HPDE6-E6E7 (cell line): ENCODE results near the gene MYOM3.
"Not testable (repeated sequence)": the region's sequence is repeated elsewhere in the genome, so short reads cannot be mapped to it uniquely, and the experiment has no call there.

Experiments used
- DNase-seq: peaks from one replicate; pipeline ENCODE4 v3.0.0; 2011; ENCODE audit warnings: missing footprints; ENCODE audit errors: extremely low spot score

MYOM3 gene

DNA sequence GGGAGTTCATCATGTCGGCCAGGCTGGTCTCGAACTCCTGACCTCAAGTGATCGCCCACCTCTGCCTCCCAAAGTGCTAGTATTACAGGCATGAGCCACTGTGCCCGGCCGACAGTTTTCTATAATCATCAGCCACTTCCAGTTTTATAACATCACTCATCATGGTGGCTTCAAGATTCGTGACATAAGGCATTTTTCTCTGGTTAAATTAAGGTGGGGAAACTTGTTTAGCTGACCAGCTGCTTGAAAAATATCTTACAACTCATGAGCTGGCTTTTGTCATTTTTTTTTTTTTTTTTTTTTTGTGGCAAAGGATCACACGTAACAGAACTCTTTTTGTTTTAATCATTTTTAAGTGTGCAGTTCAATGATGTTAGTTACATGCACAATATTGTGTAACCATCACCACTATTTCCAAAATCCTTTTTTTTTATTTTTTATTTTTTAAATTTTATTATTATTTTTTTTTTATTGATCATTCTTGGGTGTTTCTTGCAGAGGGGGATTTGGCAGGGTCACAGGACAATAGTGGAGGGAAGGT, 80.9 kb downstream of the MYOM3 start:
- not testable (repeated sequence) for DNase-seq

DNA sequence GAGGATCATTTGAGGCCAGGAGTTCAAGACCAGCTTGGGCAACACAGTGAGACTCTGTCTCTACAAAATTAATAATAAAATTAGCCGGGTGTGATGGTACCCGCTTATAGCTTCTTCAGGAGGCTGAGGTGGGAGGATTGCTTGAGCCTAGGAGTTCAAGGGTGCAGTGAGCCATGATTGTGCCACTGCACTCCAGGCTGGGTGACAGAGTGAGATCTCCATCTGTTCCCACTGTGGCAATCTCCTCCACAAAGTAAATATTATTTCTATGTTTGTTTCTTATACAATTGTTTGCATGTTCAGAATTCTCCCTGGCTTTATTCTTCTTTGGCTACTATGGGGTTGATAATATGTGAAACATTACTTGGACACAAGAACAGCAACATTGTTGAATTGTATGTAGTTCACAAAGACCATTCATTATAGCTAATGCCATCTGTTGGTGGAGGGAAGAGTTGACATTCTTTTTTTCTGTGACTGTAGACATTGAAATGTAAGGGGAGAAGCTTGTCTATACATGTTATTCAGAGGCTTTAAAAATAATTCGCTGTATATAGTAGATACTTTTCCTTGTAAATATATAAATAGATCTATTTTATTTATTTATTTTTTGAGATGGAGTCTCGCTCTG, 84.0 kb downstream of the MYOM3 start:
- no peak for DNase-seq

DNA sequence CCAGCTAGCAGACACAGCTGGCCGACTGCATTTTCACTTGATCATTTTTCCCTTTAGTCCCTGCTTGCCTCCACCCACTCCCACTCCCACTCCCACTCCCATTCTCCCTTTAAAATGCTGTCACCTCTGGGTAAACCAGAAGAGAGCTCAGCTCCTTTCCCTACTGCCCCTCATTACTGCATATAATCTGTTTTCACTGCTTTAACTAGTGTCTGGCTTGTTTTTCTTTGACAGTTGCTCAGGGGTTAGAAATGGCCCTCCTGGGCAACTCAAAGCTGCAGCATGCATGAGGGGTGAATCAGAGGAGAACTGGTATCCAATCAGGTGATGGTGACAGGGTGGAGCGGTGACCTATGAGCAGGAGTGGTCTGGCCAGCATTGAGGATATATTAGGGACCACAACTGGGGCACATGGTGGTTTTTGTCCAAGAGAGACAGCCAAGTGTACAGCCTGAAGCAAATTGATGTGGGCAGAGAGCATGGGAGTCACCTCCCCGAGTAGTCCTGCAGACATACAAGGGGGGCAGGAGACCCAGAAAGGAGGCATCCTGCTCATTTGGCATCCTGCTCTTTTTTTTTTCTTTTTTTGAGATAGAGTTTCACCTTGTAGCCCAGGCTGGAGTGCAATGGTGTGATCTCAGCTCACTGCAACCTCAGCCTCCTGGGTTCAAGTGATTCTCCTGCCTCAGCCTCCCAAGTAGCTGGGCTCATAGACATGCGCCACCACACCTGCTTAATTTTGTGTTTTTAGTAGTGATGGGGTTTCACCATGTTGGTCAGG, 89.2 kb downstream of the MYOM3 start:
- DNase-seq, result peak; percentile 53

DNA sequence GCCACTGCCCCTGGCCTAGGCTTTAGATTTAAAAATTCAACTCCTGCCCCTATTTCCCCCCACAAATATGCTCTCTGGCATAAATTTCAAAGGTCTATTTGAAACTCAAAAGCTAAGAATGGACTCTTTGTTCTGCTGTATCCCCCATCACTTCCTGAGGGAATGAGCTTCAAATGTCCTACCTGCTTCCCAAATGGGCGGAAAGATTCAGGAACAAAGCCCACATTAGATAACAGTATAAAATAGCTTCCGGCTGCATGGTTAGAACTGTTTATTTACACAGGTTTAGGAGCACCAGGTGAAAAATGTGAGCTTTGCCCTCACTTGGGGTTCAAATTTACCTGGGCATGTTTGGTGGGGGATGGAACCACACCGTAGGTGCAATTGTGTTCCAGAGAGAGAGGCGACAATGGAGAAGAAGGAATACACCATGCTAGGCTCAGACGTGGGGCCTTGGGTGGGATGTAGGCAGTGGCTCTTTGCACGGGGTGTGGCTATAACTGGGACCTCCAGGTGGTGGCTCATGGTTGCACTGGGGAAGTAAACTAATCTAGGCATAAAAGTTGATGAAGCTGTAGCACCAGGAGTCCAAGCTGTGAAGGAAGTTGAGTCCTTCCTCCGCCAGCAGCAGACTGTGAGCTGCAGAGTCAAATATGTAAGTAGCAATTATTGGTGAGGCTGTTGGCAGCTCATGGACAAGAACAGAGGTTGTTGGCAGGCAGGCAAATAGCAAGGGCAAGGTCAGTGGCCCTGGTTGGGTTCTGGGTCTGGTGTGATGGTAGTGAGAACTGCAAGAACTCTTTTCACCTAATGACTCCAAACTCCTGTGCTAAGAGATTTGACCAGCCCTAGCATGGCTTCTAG, 90.3 kb downstream of the MYOM3 start:
- no peak for DNase-seq

DNA sequence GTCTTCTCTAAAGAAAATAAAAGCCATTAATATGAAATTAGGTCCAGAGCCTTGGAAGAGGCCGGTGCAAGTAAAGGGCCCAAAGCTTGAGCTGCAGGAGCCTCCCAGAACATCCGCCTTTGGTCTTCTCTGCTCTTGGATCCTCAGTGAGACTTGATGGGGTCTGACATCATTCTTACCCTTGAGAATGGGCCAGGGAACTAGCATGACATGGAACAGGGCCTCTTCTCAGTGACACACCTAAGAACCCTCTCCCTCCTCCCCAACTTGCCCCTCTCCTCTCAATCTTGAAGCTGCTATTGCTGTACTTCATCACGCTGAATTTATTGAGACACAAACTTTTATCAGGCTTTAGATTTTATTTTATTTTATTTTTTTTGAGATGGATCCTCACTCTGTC, 91.5 kb downstream of the MYOM3 start:
- no peak for DNase-seq

DNA sequence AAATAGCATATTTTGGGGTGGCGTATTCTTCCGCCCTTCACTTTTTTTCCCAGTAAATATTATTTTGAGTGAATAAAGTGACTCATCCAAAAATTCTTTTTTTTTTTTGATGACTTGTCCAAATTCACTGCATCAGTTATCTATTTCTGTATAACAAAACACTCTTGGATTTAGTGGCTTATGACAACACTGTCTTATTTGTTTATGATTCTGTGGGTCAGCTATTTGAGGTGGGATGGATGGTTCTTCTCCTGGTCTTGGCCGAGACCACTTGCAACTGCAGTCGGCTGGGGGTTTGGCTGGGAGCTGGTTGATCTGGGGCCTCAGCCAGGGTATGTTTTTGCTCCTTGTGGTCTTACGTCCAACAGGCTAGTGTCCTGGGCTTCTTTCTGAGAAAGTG, 91.9 kb downstream of the MYOM3 start:
- DNase-seq, result no peak

DNA sequence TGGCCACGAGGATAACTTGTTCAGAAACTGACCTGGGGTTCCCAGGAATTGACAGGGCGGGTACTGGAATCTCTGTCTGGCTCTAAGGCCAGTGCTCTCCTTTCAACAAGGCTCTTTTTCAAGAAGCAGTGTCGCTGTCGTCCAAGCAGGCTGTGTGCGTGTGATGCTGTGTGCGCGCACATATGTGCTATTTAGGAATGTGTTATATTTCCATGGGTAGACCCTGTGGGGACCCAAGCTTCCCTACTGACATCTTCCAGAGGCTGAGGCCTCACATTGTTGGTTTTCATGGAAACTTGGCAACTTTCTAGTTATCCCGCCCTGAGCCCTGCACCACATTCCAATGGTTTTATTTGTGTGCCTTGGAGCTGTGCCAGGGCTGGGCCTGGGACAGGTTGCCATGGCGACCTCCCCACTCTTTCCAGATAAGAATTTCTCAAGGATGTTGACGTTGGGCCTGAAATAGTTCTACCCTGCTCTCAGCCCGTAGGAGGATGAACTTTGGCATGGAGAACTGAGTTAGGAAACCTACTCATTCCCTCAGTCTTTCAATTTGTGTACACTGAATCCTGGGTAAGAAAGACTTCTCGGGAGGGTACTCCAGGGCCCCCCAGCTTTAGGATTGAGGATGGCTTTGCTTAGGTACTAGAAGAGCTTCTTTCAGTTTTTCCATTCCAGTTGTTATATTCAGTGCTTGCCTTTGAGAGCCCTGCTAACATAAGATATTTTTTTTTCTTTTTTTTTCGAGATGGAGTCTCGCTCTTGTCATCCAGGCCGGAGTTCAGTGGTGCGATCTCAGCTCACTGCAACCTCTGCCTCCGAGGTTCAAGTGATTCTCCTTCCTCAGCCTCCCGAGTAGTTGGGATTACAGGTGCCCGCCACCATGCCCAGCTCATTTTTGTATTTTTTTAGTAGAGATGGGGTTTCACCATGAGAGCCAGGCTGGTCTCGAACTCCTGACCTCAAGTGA, 93.0 kb downstream of the MYOM3 start:
- peak; percentile 85 for DNase-seq

DNA sequence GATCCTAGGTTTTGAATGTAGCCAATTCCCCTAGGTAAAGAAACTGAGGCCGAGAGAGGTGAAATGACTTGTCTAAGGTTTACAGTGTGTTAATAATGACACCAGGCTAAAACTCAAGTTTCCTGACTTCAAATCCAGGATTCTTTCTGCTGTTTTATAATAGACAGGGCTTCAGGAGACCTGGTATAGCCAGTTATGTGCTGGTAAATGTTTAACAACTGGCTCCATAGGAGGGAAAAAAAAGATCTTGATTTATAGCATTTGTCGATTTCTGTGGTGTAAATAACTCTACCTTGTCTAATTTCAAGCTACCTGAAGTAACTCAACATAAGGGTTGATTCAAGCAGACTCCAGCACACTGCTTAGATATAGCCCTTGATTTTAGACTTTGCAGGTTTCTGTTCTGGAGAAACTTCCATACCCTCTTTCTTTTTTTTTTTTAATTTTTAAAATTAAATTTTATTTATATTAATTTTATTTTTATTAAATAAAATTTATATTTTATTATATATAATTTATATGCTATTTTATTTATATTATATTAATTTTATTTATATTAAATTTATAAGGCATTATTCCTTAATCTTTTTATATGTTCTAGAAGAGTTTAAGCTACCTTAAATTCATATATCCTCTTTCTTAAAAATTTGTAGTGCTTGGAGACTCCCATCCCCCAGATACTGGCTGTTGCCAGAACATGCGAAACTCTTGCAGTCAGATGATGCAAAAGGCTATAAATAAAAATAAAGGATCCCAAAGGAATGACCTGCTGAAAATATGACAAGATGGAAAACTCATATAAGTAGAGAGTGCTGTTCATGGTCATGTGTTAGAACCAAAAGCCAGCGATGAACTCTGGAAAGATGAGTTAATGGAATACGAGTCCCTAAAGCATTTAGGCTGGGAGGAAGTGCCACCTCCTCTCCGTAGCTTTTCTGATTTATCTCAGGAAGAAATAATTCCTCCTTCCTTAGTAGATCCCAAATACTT, 96.4 kb downstream of the MYOM3 start:
- DNase-seq, result no peak

DNA sequence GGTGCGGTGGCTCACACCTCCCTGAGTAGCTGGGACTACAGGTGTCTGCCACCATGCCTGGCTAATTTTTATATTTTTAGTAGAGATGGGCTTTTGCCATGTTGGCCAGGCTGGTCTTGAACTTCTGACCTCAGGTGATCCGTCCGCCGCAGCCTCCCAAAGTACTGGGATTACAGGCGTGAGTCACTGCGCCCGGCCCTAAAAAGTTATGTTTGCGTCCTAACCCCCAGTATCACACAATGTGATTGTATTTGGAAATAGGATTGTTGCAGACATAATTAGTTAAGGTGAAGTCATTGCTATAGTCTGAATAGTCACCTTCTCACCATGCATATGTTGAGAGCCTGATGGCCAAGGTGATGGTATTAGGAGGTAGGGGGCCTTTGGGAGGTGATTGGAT, 99.1 kb downstream of the MYOM3 start:
- not testable (repeated sequence) for DNase-seq

DNA sequence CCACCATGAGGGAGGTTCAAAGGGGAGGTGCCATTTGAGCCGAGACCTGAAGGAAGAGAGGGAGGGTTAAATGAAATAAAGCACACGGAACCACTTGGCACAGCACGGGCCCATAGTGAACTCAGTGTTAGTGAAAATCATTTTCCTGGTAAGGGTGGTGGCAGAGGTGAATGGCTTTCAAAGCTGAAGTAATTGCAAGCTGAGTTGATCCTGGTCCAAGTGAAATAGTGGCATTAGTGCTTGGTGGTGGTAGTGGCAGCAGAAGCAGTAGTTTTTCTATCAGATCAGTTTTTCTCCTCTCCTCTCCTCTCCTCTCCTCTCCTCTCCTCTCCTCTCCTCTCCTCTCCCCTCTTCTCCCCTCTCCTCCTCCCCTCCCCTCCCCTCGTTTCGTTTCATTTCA, 101.3 kb downstream of the MYOM3 start:
- no peak for DNase-seq

DNA sequence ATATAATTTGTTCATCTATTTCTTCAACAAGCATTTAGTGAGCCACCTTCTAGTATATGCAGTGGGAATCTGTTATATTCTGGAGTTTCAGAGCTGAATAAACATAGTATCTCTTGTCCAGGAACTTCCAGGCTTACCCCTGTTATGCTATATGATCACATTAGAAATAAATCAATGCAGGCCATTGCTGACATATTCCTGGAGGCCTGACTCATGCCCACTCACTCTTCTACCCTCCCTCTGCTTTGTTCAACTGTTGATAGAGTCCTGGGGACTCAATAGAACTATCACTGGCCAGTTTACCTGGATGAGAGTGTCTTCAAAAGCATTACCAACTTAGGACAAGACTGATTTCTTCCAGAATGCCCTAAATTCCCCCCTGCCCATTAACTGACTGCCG, 102.5 kb downstream of the MYOM3 start:
- peak; percentile 58 for DNase-seq

DNA sequence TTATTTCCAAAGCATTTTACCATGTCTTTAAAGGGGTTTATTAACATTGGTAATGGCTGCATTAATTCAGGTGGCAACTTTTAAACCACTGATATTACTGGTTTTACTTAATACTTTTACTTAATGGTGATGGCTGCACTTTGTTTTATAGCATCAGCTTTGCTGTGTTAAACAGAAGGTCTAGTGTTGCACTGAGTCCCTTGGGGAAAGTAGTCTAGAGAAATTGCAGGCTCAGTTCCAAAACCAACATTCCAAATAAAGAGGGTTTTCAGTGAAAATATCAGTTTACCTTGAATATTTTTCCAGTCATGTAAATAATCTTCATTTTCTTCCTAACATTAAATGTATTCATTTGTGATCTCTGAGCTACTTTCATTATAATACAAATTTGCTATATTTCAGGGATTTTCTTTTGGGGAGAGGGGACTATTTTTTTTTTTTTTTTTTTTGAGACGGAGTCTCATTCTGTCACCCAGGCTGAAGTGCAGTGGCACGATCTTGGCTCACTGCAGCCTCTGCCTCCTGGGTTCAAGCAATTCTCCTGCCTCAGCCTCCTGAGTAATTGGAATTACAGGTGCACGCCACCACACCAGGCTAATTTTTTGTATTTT, 103.3 kb downstream of the MYOM3 start:
- DNase-seq, result not testable (repeated sequence)

DNA sequence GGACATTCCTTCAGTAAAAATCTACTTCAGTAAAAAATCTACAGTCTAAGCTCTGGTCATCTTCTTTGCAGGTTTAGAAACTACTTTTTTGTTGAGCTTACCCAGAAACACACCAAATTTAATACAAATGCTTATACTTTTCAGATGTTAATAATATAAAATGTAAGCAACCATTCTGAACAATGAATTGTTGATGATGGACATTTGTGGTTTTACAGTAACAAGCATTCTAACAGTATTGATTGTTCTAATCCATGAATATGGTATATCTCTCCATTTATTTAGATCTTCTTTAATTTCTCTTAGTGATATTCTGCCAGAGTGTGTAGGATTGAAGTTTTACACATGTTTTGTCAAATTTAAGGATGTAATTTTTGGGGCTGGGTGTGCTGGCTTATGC, 104.9 kb downstream of the MYOM3 start:
- DNase-seq, result no peak
